Tongue (tissue), 2 donors: ENCODE results near the gene IL17RC. TPM values are rescaled to one million over a fixed set of nuclear protein-coding genes. Genes with fewer than 3 reads are reported as not detected.

Source experiments
- small RNA-seq: library from RNA; depleted of rRNA; stranded (forward); fragments of <200 nt; gene quantifications from one replicate; pipeline ENCODE3, GENCODE V24; 2014; ENCODE audit warnings: low replicate concordance
- total RNA-seq: library from RNA; depleted of rRNA; stranded (reverse); fragments of >200 nt; gene quantifications from one replicate; pipeline ENCODE4 v1.2.3, GENCODE V29; 2014

The IL17RC gene
- total RNA-seq, 1 donor from 2014 or later = 24.4 TPM

Small RNA genes lying within 50 kb of the gene (small RNA-seq; reads per million reads assigned to genes)
- gene RNU6-882P = not detected

Other genes starting within 250 kb of the IL17RC start
- gene CPNE9, start 213.3 kb upstream of the IL17RC start, total RNA-seq = not detected
- gene BRPF1, start 185.4 kb upstream of the IL17RC start, total RNA-seq = 15.0 TPM
- 16.5 TPM for gene OGG1, start 167.1 kb upstream of the IL17RC start, total RNA-seq
- gene CAMK1, start 147.2 kb upstream of the IL17RC start, total RNA-seq = 25.4 TPM
- 40.8 TPM for gene TADA3, start 124.6 kb upstream of the IL17RC start, total RNA-seq
- gene ARPC4, start 124.0 kb upstream of the IL17RC start, total RNA-seq = 77.6 TPM
- gene TTLL3, start 106.8 kb upstream of the IL17RC start, total RNA-seq = 39.2 TPM
- 23.5 TPM for gene RPUSD3, start 73.1 kb upstream of the IL17RC start, total RNA-seq
- not detected for gene CIDEC, start 36.8 kb upstream of the IL17RC start, total RNA-seq
- gene JAGN1, start 26.5 kb upstream of the IL17RC start, total RNA-seq = 24.0 TPM
- 4.8 TPM for gene IL17RE, start 14.2 kb upstream of the IL17RC start, total RNA-seq
- 33.2 TPM for gene CRELD1, start 16.7 kb downstream of the IL17RC start, total RNA-seq
- 1.4 TPM for gene PRRT3, start 35.3 kb downstream of the IL17RC start, total RNA-seq
- gene EMC3, start 69.7 kb downstream of the IL17RC start, total RNA-seq = 28.5 TPM
- 12.7 TPM for gene FANCD2, start 109.3 kb downstream of the IL17RC start, total RNA-seq
- not detected for gene FANCD2OS, start 191.2 kb downstream of the IL17RC start, total RNA-seq
- 107 TPM for gene BRK1, start 198.6 kb downstream of the IL17RC start, total RNA-seq
- 44.9 TPM for gene VHL, start 224.7 kb downstream of the IL17RC start, total RNA-seq
- gene IRAK2, start 247.8 kb downstream of the IL17RC start, total RNA-seq = 6.3 TPM